ENCODE results near the gene HAUS7. TPM values are rescaled to one million over a fixed set of nuclear protein-coding genes. Genes with fewer than 3 reads are reported as not detected.

The HAUS7 gene
- total RNA-seq, 1 donor from 2014 or later = 27.7 TPM

GRCh38 chrX:153445856-153446635 is 24.3 kb downstream of the HAUS7 start, which contains the start of gene TREX2:
Gene TREX2 (minus strand): TSS chrX:153446056. CDS start chrX:153445430, 626 bp downstream.
- Mint-ChIP-seq H3K4me1 (ENCODE audit: unreplicated experiment) (no peaks in the 10 kb centered on the region), H3K4me3 (ENCODE audit: unreplicated experiment) (no peak within 1 kb of the TSS)
- DNase-seq (ENCODE audit: low spot score) = no peak

GRCh38 chrX:153445106-153445855 is 25.1 kb downstream of the HAUS7 start:
- H3K9me3 Mint-ChIP-seq (ENCODE audit: unreplicated experiment) = no peaks in the 10 kb centered on the region
- DNase-seq (ENCODE audit: low spot score) = no peak

More at GRCh38 chrX:153445856-153446635, 24.3 kb downstream of the HAUS7 start, which contains the start of gene TREX2:
- Mint-ChIP-seq H3K36me3 (ENCODE audit: low read depth, unreplicated experiment) (no peaks in the 10 kb centered on the region), H3K27me3 (ENCODE audit: unreplicated experiment) (peaks cover 2% of the 10 kb centered on the region), H3K27ac (ENCODE audit: unreplicated experiment) (no peak within 1 kb of the TSS), H3K9me3 (ENCODE audit: unreplicated experiment) (no peaks in the 10 kb centered on the region)
- no peak for TF ChIP-seq CTCF (IDR thresholded peaks at IDR 0.05; ENCODE audit: unreplicated experiment)

GRCh38 chrX:153444333-153445011 is 25.9 kb downstream of the HAUS7 start:
- no peak for TF ChIP-seq CTCF (IDR thresholded peaks at IDR 0.05; ENCODE audit: unreplicated experiment)
- no peaks in the 10 kb centered on the region for H3K9me3 Mint-ChIP-seq (ENCODE audit: unreplicated experiment)
- H3K36me3 Mint-ChIP-seq (ENCODE audit: low read depth, unreplicated experiment) = no peaks in the 10 kb centered on the region
- DNase-seq (ENCODE audit: low spot score) = no peak
- H3K27me3 Mint-ChIP-seq (ENCODE audit: unreplicated experiment) = peaks cover 5% of the 10 kb centered on the region
- no peak overlapping the region for H3K27ac Mint-ChIP-seq (ENCODE audit: unreplicated experiment)
- H3K4me3 Mint-ChIP-seq (ENCODE audit: unreplicated experiment) = no peak overlapping the region
- H3K4me1 Mint-ChIP-seq (ENCODE audit: unreplicated experiment) = no peaks in the 10 kb centered on the region

More at GRCh38 chrX:153445106-153445855, 25.1 kb downstream of the HAUS7 start:
- Mint-ChIP-seq H3K4me1 (ENCODE audit: unreplicated experiment) (no peaks in the 10 kb centered on the region), H3K4me3 (ENCODE audit: unreplicated experiment) (no peak overlapping the region), H3K27me3 (ENCODE audit: unreplicated experiment) (peaks cover 3% of the 10 kb centered on the region), H3K27ac (ENCODE audit: unreplicated experiment) (no peak overlapping the region), H3K36me3 (ENCODE audit: low read depth, unreplicated experiment) (no peaks in the 10 kb centered on the region)
- TF ChIP-seq CTCF (IDR thresholded peaks at IDR 0.05; ENCODE audit: unreplicated experiment) = no peak

GRCh38 chrX:153443476-153444332 is 26.7 kb downstream of the HAUS7 start:
- H3K9me3 Mint-ChIP-seq (ENCODE audit: unreplicated experiment) = no peaks in the 10 kb centered on the region
- peaks cover 2% of the 10 kb centered on the region for H3K27me3 Mint-ChIP-seq (ENCODE audit: unreplicated experiment)
- no peak overlapping the region for H3K27ac Mint-ChIP-seq (ENCODE audit: unreplicated experiment)
- no peak overlapping the region for H3K4me3 Mint-ChIP-seq (ENCODE audit: unreplicated experiment)
- H3K4me1 Mint-ChIP-seq (ENCODE audit: unreplicated experiment) = no peaks in the 10 kb centered on the region
- no peaks in the 10 kb centered on the region for H3K36me3 Mint-ChIP-seq (ENCODE audit: low read depth, unreplicated experiment)
- no peak for DNase-seq (ENCODE audit: low spot score)
- no peak for TF ChIP-seq CTCF (IDR thresholded peaks at IDR 0.05; ENCODE audit: unreplicated experiment)
